Measurements from ENCODE around the gene NAV2. TPM values are rescaled to one million over a fixed set of nuclear protein-coding genes. Genes with fewer than 3 reads are reported as not detected.

NAV2 gene
- total and polyA plus RNA-seq, 2 experiments from 2014 or later: 26.0 to 45.0 TPM

- Histone ChIP-seq H3K79me2 (replicated peaks; ENCODE audit: insufficient read depth) (peaks cover 76% of the 10 kb centered on the region), H3K27ac (ENCODE audit: low read depth) (peak overlapping the region; percentile 83)
- no peak for DNase-seq (ENCODE audit: low spot score)
Measured at GRCh38 chr11:19829109-19829837, 116.6 kb downstream of the NAV2 start.

GRCh38 chr11:19832086-19832750 lies 119.6 kb downstream of the NAV2 start:
- Mint-ChIP-seq H3K4me3 (no peak overlapping the region), H3K9me3 (peaks cover 3% of the 10 kb centered on the region; the same call in 2 of the 3 replicates), H3K27ac (peak overlapping the region; percentile 79), H3K36me3 (ENCODE audit: low read depth) (peaks cover 55% of the 10 kb centered on the region), H3K4me1 (peaks cover 44% of the 10 kb centered on the region), H3K27me3 (ENCODE audit: insufficient read depth, low read depth, poor library complexity) (peaks cover 2% of the 10 kb centered on the region)
- peaks cover 22% of the 10 kb centered on the region for H3K36me3 ChIP-seq (ENCODE audit: insufficient read depth)
- DNase-seq (ENCODE audit: low spot score) (no peak), ATAC-seq (no peak)
- no peak for TF ChIP-seq POLR2AphosphoS5 (IDR thresholded peaks at IDR 0.05; ENCODE audit: low read depth)
- TF ChIP-seq REST (IDR thresholded peaks at IDR 0.05; ENCODE audit: unreplicated experiment): no peak
- TF ChIP-seq JUNB (IDR thresholded peaks at IDR 0.05; ENCODE audit: unreplicated experiment): no peak
- TF ChIP-seq STAT1 (IDR thresholded peaks at IDR 0.05; ENCODE audit: unreplicated experiment): no peak
- no peak for TF ChIP-seq ZNF331 (CRISPR knock-in tag; IDR thresholded peaks at IDR 0.05; ENCODE audit: low read depth)
- TF ChIP-seq NANOG (IDR thresholded peaks at IDR 0.05; ENCODE audit: borderline replicate concordance): no peak
- TF ChIP-seq EZH2 (IDR thresholded peaks at IDR 0.05; ENCODE audit: low read depth, unreplicated experiment): no peak
- no peak for TF ChIP-seq ZNF114 (CRISPR knock-in tag; IDR thresholded peaks at IDR 0.05)
- no peak for TF ChIP-seq CTCF (conservative IDR thresholded peaks at IDR 0.05; ENCODE audit: low read depth in 2 of 2)
- H3K4me1 ChIP-seq (ENCODE audit: insufficient read depth): peaks cover 41% of the 10 kb centered on the region
- no peak overlapping the region for H2AFZ ChIP-seq
- H3K27ac ChIP-seq (ENCODE audit: low read depth): no peak overlapping the region; the same call in 1 of the 2 replicates
- peaks cover 7% of the 10 kb centered on the region; the same call in 1 of the 2 replicates for H4K20me1 ChIP-seq (replicated peaks; ENCODE audit: insufficient read depth)
- no peaks in the 10 kb centered on the region; the same call in 1 of the 2 replicates for H3K9me2 ChIP-seq (ENCODE audit: insufficient read depth)
- H3K79me2 ChIP-seq (replicated peaks; ENCODE audit: insufficient read depth): peaks cover 55% of the 10 kb centered on the region
- no peak overlapping the region for H3K4me3 ChIP-seq
- peaks cover 1% of the 10 kb centered on the region; the same call in 1 of the 2 replicates for H3F3A ChIP-seq (replicated peaks; ENCODE audit: low read depth)
- no peak overlapping the region; the same call in 1 of the 2 replicates for H3K4me2 ChIP-seq
- H3K27me3 ChIP-seq (ENCODE audit: insufficient read depth): no peaks in the 10 kb centered on the region

More at GRCh38 chr11:19829109-19829837, 116.6 kb downstream of the NAV2 start:
- Histone ChIP-seq H4K20me1 (replicated peaks; ENCODE audit: insufficient read depth) (0 out of 2 replicates have a peak, but pooled peaks cover 3% of the 10 kb centered on the region), H3K36me3 (ENCODE audit: insufficient read depth) (peaks cover 12% of the 10 kb centered on the region; the same call in 1 of the 2 replicates), H3F3A (replicated peaks; ENCODE audit: low read depth) (peaks cover 4% of the 10 kb centered on the region; the same call in 1 of the 2 replicates), H3K4me2 (peak overlapping the region; percentile 38), H3K4me3 (no peak overlapping the region), H3K27me3 (ENCODE audit: insufficient read depth) (no peaks in the 10 kb centered on the region), H3K4me1 (ENCODE audit: insufficient read depth) (peaks cover 57% of the 10 kb centered on the region), H3K9me2 (ENCODE audit: insufficient read depth) (no peaks in the 10 kb centered on the region; the same call in 1 of the 2 replicates), H2AFZ (no peak overlapping the region)
- Mint-ChIP-seq H3K36me3 (ENCODE audit: low read depth) (peaks cover 30% of the 10 kb centered on the region), H3K27ac (peak overlapping the region; percentile 61), H3K9me3 (peaks cover 3% of the 10 kb centered on the region; the same call in 2 of the 3 replicates), H3K27me3 (ENCODE audit: insufficient read depth, low read depth, poor library complexity) (no peaks in the 10 kb centered on the region), H3K4me1 (peaks cover 62% of the 10 kb centered on the region), H3K4me3 (no peak overlapping the region; the same call in 2 of the 3 replicates)
- peak; percentile 18 for ATAC-seq
- TF ChIP-seq ZNF114 (CRISPR knock-in tag; IDR thresholded peaks at IDR 0.05): no peak
- TF ChIP-seq STAT1 (IDR thresholded peaks at IDR 0.05; ENCODE audit: unreplicated experiment): no peak
- TF ChIP-seq JUNB (IDR thresholded peaks at IDR 0.05; ENCODE audit: unreplicated experiment): no peak
- no peak for TF ChIP-seq CREB1 (CRISPR knock-in tag; IDR thresholded peaks at IDR 0.05; ENCODE audit: low read depth)
- no peak for TF ChIP-seq EZH2phosphoT487 (IDR thresholded peaks at IDR 0.05; ENCODE audit: unreplicated experiment)
- no peak for TF ChIP-seq EZH2 (IDR thresholded peaks at IDR 0.05; ENCODE audit: low read depth, unreplicated experiment)
- no peak for TF ChIP-seq ZNF331 (CRISPR knock-in tag; IDR thresholded peaks at IDR 0.05; ENCODE audit: low read depth)

Measured in GM23338 (cell line).